Panc1 (cell line): ENCODE data around the gene LRRC4B. TPM values are rescaled to one million over a fixed set of nuclear protein-coding genes. Genes with fewer than 3 reads are reported as not detected.

Source experiments
- ATAC-seq: fragments of 200-7000 bp; cut with Tn5 transposase; 2 replicates; pipeline ENCODE4 v1.9.1; 2020; ENCODE audit warnings: mild to moderate bottlenecking, moderate library complexity
- BruUV-seq: library from RNA; stranded (reverse); fragments of 400-500 nt; replicated peaks from 2 replicates; lab custom pipeline; 2021; lab: Mats Ljungman, UMichigan
- CTCF ChIA-PET: fragments of 300-600 bp; sonication (Branson Sonifier 250); formaldehyde crosslinking; loops from one replicate; lab custom pipeline; 2022; ENCODE audit warnings: antibody characterized with exemption; lab: Charles Lee
- POLR2A ChIA-PET: fragments of 300-600 bp; sonication (Branson Sonifier 250); formaldehyde crosslinking; loops from one replicate; lab custom pipeline; 2022; ENCODE audit warnings: antibody characterized with exemption; lab: Charles Lee
- DNase-seq: peaks from one replicate; pipeline ENCODE4 v3.0.0-alpha.2; 2010; ENCODE audit warnings: low read depth, low spot score
- H3K27ac ChIP-seq: 2 replicates; pipeline ENCODE4 v1.5.1; 2011; ENCODE audit warnings: mild to moderate bottlenecking, low read length, inconsistent platforms
- H3K27me3 ChIP-seq: fragments of 200-500 bp; sonication (Bioruptor generic); 2 replicates; pipeline ENCODE4 v1.6.0; 2014; ENCODE audit warnings: low read length, inconsistent platforms; ENCODE audit not compliant: control insufficient read depth, insufficient read depth
- H3K36me3 ChIP-seq: fragments of 200-500 bp; sonication (Bioruptor generic); 2 replicates; pipeline ENCODE4 v1.5.1; 2014; ENCODE audit warnings: inconsistent platforms, mild to moderate bottlenecking, low read length, moderate library complexity; ENCODE audit not compliant: control insufficient read depth, insufficient read depth
- H3K4me1 ChIP-seq: 2 replicates; pipeline ENCODE4 v1.5.1; 2011; ENCODE audit warnings: inconsistent platforms, mild to moderate bottlenecking, low read length, moderate library complexity; ENCODE audit not compliant: control insufficient read depth, insufficient read depth
- H3K4me3 ChIP-seq, 2 experiments: 2 replicates each; pipeline ENCODE4 v1.5.1; 2011 to 2012; ENCODE audit warnings: low read depth in 2 of 2, low read length in 2 of 2, mild to moderate bottlenecking in 2 of 2, inconsistent platforms in 1 of 2, moderate library complexity in 1 of 2
- H3K9me3 ChIP-seq: fragments of 200-500 bp; sonication (Bioruptor generic); 2 replicates; pipeline ENCODE4 v1.5.1; 2014; ENCODE audit warnings: low read depth, mild to moderate bottlenecking, inconsistent platforms, low read length, moderate library complexity; ENCODE audit not compliant: control insufficient read depth, insufficient read depth
- POLR2AphosphoS5 ChIP-seq: IDR thresholded peaks from 2 replicates; pipeline ENCODE4 v1.6.1; 2012; ENCODE audit warnings: mild to moderate bottlenecking, low read depth, low read length, moderate library complexity
- SIN3A ChIP-seq: IDR thresholded peaks from 2 replicates; pipeline ENCODE4 v1.6.1; 2012; ENCODE audit warnings: low read depth, mild to moderate bottlenecking, low read length, moderate library complexity, borderline replicate concordance; ENCODE audit not compliant: insufficient read depth
- TCF7L2 ChIP-seq: IDR thresholded peaks from 2 replicates; pipeline ENCODE4 v1.6.1; 2011; ENCODE audit warnings: mild to moderate bottlenecking, low read depth, low read length, inconsistent platforms
- in situ Hi-C: cut with HindIII; loops from 2 replicates; pipeline ENCODE4 v1.10.0; 2016; ENCODE audit warnings: low sequenced_read_pairs, low pct_unique_long_range_greater_than_20kb
- intact Hi-C: fragments of 100-400 bp; cut with micrococcal nuclease; formaldehyde crosslinking; loops from one replicate; pipeline ENCODE4 v1.10.0; 2022; ENCODE audit not compliant: unreplicated experiment
- total RNA-seq: library from RNA; stranded (reverse); gene quantifications from one replicate; pipeline ENCODE4 v1.2.1, GENCODE V29; 2021; ENCODE audit not compliant: unreplicated experiment
- TF ChIP-seq, protein P1 (sequence below), 2 experiments: IDR thresholded peaks; 2 replicates each; pipeline ENCODE4 v1.6.1; 2011 to 2012; ENCODE audit warnings: low read depth in 2 of 2, control low read depth in 1 of 2, low read length in 1 of 2, mild to moderate bottlenecking in 1 of 2, moderate library complexity in 1 of 2; ENCODE audit not compliant: insufficient read depth in 1 of 2
- TF ChIP-seq, protein P2 (sequence below): fragments of 450-650 bp; IDR thresholded peaks from 2 replicates; pipeline ENCODE4 v1.5.1; 2017; ENCODE audit warnings: mild to moderate bottlenecking

LRRC4B gene
- total RNA-seq, 1 experiment from 2014 or later: 0.57 TPM

DNA sequence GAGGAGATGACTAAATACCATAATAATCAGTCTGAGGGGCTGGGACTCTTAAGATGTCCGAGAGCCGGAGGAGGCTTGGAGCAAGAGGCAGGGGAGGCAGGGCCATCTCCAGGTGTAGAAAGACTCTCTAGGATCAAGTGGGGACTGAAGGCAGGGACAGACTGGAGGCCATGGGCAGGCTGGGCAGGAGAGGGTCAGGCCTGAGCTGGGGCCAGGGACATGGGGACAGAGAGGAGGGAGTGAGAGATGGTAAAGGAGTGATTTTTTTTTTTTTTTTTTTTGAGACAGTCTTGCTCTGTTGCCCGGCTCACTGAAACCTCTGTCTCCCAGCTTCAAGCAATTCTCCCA lies 59.4 kb downstream of the LRRC4B start:
- TF ChIP-seq, protein P1, sequence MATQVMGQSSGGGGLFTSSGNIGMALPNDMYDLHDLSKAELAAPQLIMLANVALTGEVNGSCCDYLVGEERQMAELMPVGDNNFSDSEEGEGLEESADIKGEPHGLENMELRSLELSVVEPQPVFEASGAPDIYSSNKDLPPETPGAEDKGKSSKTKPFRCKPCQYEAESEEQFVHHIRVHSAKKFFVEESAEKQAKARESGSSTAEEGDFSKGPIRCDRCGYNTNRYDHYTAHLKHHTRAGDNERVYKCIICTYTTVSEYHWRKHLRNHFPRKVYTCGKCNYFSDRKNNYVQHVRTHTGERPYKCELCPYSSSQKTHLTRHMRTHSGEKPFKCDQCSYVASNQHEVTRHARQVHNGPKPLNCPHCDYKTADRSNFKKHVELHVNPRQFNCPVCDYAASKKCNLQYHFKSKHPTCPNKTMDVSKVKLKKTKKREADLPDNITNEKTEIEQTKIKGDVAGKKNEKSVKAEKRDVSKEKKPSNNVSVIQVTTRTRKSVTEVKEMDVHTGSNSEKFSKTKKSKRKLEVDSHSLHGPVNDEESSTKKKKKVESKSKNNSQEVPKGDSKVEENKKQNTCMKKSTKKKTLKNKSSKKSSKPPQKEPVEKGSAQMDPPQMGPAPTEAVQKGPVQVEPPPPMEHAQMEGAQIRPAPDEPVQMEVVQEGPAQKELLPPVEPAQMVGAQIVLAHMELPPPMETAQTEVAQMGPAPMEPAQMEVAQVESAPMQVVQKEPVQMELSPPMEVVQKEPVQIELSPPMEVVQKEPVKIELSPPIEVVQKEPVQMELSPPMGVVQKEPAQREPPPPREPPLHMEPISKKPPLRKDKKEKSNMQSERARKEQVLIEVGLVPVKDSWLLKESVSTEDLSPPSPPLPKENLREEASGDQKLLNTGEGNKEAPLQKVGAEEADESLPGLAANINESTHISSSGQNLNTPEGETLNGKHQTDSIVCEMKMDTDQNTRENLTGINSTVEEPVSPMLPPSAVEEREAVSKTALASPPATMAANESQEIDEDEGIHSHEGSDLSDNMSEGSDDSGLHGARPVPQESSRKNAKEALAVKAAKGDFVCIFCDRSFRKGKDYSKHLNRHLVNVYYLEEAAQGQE (IDR thresholded peaks at IDR 0.05; ENCODE audit: insufficient read depth in 1 of 2, low read depth in 2 of 2, low read length in 1 of 2): no peak
- TF ChIP-seq TCF7L2 (no peak), SIN3A (no peak), POLR2AphosphoS5 (no peak)
- TF ChIP-seq, protein P2, sequence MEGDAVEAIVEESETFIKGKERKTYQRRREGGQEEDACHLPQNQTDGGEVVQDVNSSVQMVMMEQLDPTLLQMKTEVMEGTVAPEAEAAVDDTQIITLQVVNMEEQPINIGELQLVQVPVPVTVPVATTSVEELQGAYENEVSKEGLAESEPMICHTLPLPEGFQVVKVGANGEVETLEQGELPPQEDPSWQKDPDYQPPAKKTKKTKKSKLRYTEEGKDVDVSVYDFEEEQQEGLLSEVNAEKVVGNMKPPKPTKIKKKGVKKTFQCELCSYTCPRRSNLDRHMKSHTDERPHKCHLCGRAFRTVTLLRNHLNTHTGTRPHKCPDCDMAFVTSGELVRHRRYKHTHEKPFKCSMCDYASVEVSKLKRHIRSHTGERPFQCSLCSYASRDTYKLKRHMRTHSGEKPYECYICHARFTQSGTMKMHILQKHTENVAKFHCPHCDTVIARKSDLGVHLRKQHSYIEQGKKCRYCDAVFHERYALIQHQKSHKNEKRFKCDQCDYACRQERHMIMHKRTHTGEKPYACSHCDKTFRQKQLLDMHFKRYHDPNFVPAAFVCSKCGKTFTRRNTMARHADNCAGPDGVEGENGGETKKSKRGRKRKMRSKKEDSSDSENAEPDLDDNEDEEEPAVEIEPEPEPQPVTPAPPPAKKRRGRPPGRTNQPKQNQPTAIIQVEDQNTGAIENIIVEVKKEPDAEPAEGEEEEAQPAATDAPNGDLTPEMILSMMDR: no peak
- ChIA-PET CTCF (interaction anchor here (0.6 kb wide), 1 partner anchor 58 kb away, joined by 7 read pairs; no protein-coding TSS in a partner anchor), POLR2A (interaction anchor here (0.6 kb wide), 1 partner anchor 656 kb away, joined by 3 read pairs; no protein-coding TSS in a partner anchor)
- no peaks in the 10 kb centered on the region for H3K27me3 ChIP-seq
- intact Hi-C loops: no loop called here
- H3K36me3 ChIP-seq: no peaks in the 10 kb centered on the region; the same call in 1 of the 2 replicates
- H3K27ac ChIP-seq: no peak overlapping the region
- ATAC-seq (no peak), DNase-seq (no peak)
- in situ Hi-C loops: no loop called here
- H3K9me3 ChIP-seq: no peaks in the 10 kb centered on the region
- H3K4me1 ChIP-seq: no peaks in the 10 kb centered on the region
- no peak overlapping the region for H3K4me3 ChIP-seq
- BruUV-seq: TSS peak; percentile 82

- no TSS peak for BruUV-seq
- in situ Hi-C loops (no loop called here), intact Hi-C loops (no loop called here)
- no peak for ATAC-seq
- CTCF ChIA-PET: no interaction called here
- Histone ChIP-seq H3K4me1 (no peaks in the 10 kb centered on the region), H3K4me3 (no peak overlapping the region), H3K36me3 (no peaks in the 10 kb centered on the region; the same call in 1 of the 2 replicates), H3K27ac (no peak overlapping the region), H3K9me3 (no peaks in the 10 kb centered on the region), H3K27me3 (no peaks in the 10 kb centered on the region)
- DNase-seq: no peak
- TF ChIP-seq, protein P2: no peak
- TF ChIP-seq TCF7L2: no peak
- no peak for TF ChIP-seq POLR2AphosphoS5
- TF ChIP-seq SIN3A: no peak
- TF ChIP-seq, protein P1 (IDR thresholded peaks at IDR 0.05; ENCODE audit: insufficient read depth in 1 of 2, low read depth in 2 of 2, low read length in 1 of 2): no peak
- POLR2A ChIA-PET: no interaction called here
These were observed 60.9 kb downstream of the LRRC4B start for GRCh38 chr19:50507376-50507775.
